GM12878 (cell line): ENCODE data around the gene GRB10. TPM values are rescaled to one million over a fixed set of nuclear protein-coding genes. Genes with fewer than 3 reads are reported as not detected.

Experiments
- ATAC-seq: fragments of 200-7000 bp; cut with Tn5 transposase; 3 replicates; pipeline ENCODE4 v1.9.1; 2020; ENCODE audit warnings: mild to moderate bottlenecking, moderate library complexity
- BruUV-seq: library from RNA; stranded (reverse); fragments of 400-500 nt; replicated peaks from 2 replicates; lab custom pipeline; 2021; lab: Mats Ljungman, UMichigan
- CTCF ChIA-PET: fragments of 300-600 bp; sonication (Branson Sonifier 250); formaldehyde crosslinking; extraction: SDS; loops from one replicate; lab custom pipeline; 2021; ENCODE audit warnings: inconsistent platforms; lab: Yijun Ruan, JAX
- POLR2A ChIA-PET: fragments of 350-600 bp; formaldehyde crosslinking; extraction: SDS; loops from one replicate; lab custom pipeline; 2021; ENCODE audit warnings: inconsistent platforms; lab: Charles Lee
- RAD21 ChIA-PET: fragments of 300-600 bp; sonication (Branson Sonifier 250); formaldehyde crosslinking; loops from one replicate; lab custom pipeline; 2023; ENCODE audit warnings: antibody characterized with exemption; ENCODE audit not compliant: unreplicated experiment; lab: Charles Lee
- SMC1A ChIA-PET: fragments of 300-600 bp; sonication (Branson Sonifier 250); formaldehyde crosslinking; loops from one replicate; lab custom pipeline; 2023; ENCODE audit not compliant: unreplicated experiment, uncharacterized antibody; lab: Charles Lee
- DNase-seq: peaks from one replicate; pipeline ENCODE4 v3.0.0-alpha.2; 2011; ENCODE audit warnings: low read depth, low spot score
- FAIRE-seq: peaks from 3 replicates; lab custom pipeline; 2011; peaks lifted over from hg19 to GRCh38; lab: Jason Lieb, UNC
- H2AFZ ChIP-seq: 2 replicates; pipeline ENCODE4 v1.6.0; 2011; ENCODE audit warnings: low read depth, low read length, control low read depth; ENCODE audit not compliant: control insufficient read depth
- H3K27ac ChIP-seq: 2 replicates; pipeline ENCODE4 v1.5.1; 2011; ENCODE audit warnings: control low read depth; ENCODE audit not compliant: control insufficient read depth, insufficient read depth
- H3K27me3 ChIP-seq, 2 experiments: replicated peaks in 1 of 2; 2 replicates each; pipeline versions ENCODE4 v1.6.0 to v1.6.1; 2011; ENCODE audit warnings: low read length in 1 of 2; ENCODE audit not compliant: control insufficient read depth in 2 of 2, insufficient read depth in 2 of 2
- H3K36me3 ChIP-seq, 2 experiments: 2 replicates each; pipeline ENCODE4 v1.5.1; 2011; ENCODE audit warnings: low read length in 1 of 2; ENCODE audit not compliant: control insufficient read depth in 2 of 2, insufficient read depth in 2 of 2
- H3K4me1 ChIP-seq: 2 replicates; pipeline ENCODE4 v1.6.1; 2011; ENCODE audit warnings: mild to moderate bottlenecking, low read length, moderate library complexity, mixed read lengths; ENCODE audit not compliant: control insufficient read depth, insufficient read depth
- H3K4me2 ChIP-seq: 2 replicates; pipeline ENCODE4 v1.6.0; 2011; ENCODE audit warnings: control low read depth; ENCODE audit not compliant: control insufficient read depth, insufficient read depth
- H3K4me3 ChIP-seq: fragments of 200-600 bp; sonication (generic); 2 replicates; pipeline ENCODE4 v1.5.1; 2016
- H3K79me2 ChIP-seq: 2 replicates; pipeline ENCODE4 v1.6.0; 2011; ENCODE audit warnings: low read length; ENCODE audit not compliant: control insufficient read depth, insufficient read depth
- H3K9ac ChIP-seq: 2 replicates; pipeline ENCODE4 v1.8.0; 2011; ENCODE audit warnings: low read length, control low read depth, mixed read lengths; ENCODE audit not compliant: control insufficient read depth, insufficient read depth
- H3K9me3 ChIP-seq: replicated peaks from 3 replicates; pipeline ENCODE4 v1.5.1; 2011; ENCODE audit warnings: mild to moderate bottlenecking, low read length; ENCODE audit not compliant: control insufficient read depth, insufficient read depth
- H4K20me1 ChIP-seq: 2 replicates; pipeline ENCODE4 v1.6.0; 2011; ENCODE audit not compliant: control insufficient read depth, insufficient read depth
- ASH2L ChIP-seq: fragments of 300-600, 200-600 bp; sonication (generic); IDR thresholded peaks from 2 replicates; pipeline ENCODE4 v1.6.1; 2017; ENCODE audit warnings: low read depth, mild to moderate bottlenecking, borderline replicate concordance
- BACH1 ChIP-seq: fragments of 450-650 bp; IDR thresholded peaks from 2 replicates; pipeline ENCODE4 v1.6.1; 2017; ENCODE audit warnings: mild to moderate bottlenecking, borderline replicate concordance
- GATAD2B ChIP-seq: fragments of 450-650 bp; conservative IDR thresholded peaks from 2 replicates; pipeline ENCODE4 v1.6.1; 2017; ENCODE audit warnings: low read depth, mild to moderate bottlenecking, moderate library complexity
- SMAD1 ChIP-seq: fragments of 450-650 bp; IDR thresholded peaks from 2 replicates; pipeline ENCODE4 v1.6.1; 2018; ENCODE audit warnings: mild to moderate bottlenecking, low read depth; ENCODE audit not compliant: partially characterized antibody
- ZBED1 ChIP-seq: IDR thresholded peaks from 2 replicates; pipeline ENCODE4 v1.6.1; 2016; ENCODE audit warnings: borderline replicate concordance
- ZNF622 ChIP-seq: fragments of 450-650 bp; IDR thresholded peaks from 2 replicates; pipeline ENCODE4 v1.6.1; 2017; ENCODE audit warnings: mild to moderate bottlenecking, inconsistent platforms
- WGBS: methylation state at CpG from one replicate; pipeline ENCODE4 v1.1.6; 2016; ENCODE audit warnings: low lambda C conversion rate; ENCODE audit not compliant: insufficient replicate concordance, insufficient coverage; ENCODE audit errors: missing lambda C conversion rate; 5-methylcytosine and 5-hydroxymethylcytosine counted together
- in situ Hi-C: fragments of 300-500 bp; cut with MboI; formaldehyde crosslinking; loops from 9 replicates; pipeline ENCODE4 v1.14.3; 2018; ENCODE audit warnings: mixed read lengths
- intact Hi-C: fragments of 100-400 bp; cut with micrococcal nuclease; formaldehyde crosslinking; loops from one replicate; pipeline ENCODE4 v1.14.2; 2022; ENCODE audit not compliant: unreplicated experiment
- polyA plus RNA-seq, 11 experiments: library from polyadenylated mRNA; depleted of rRNA in 4 of 11; unstranded in 6 of 11; stranded (reverse) in 5 of 11; fragments of >200 nt; fragmentation: Nextera tagmentation in 4 of 11; fragmentation: Illumina TruSeq in 1 of 11; extraction: Ambion mirVana in 4 of 11; extraction: Trizol in 1 of 11; gene quantifications; 1 replicate in 1 of 11; 2 replicates in 10 of 11; pipeline versions ENCODE4 v1.2.1 to v1.2.3, GENCODE V29; 2011 to 2016; ENCODE audit warnings: inconsistent platforms in 2 of 11, missing spikeins in 2 of 11, low read depth in 1 of 11
- total RNA-seq, 4 experiments: library from RNA; depleted of rRNA in 3 of 4; stranded (reverse); fragments of >200 nt in 3 of 4; fragmentation: Illumina TruSeq in 1 of 4; extraction: Trizol in 1 of 4; gene quantifications; 2 replicates each; pipeline versions ENCODE4 v1.2.1 to v1.2.3, GENCODE V29; 2013 to 2021
- TF ChIP-seq, protein P1 (sequence below): IDR thresholded peaks from 2 replicates; pipeline ENCODE4 v1.6.1; 2012; ENCODE audit warnings: improper control_type of control experiment, low read depth, low read length; ENCODE audit not compliant: insufficient replicate concordance

Gene GRB10
- total and polyA plus RNA-seq, 10 of the 15 experiments (the other 5 are each of a cell fraction or from before 2014, with no cell fraction given) = 0.04 to 0.33 TPM; not detected in 8

DNA sequence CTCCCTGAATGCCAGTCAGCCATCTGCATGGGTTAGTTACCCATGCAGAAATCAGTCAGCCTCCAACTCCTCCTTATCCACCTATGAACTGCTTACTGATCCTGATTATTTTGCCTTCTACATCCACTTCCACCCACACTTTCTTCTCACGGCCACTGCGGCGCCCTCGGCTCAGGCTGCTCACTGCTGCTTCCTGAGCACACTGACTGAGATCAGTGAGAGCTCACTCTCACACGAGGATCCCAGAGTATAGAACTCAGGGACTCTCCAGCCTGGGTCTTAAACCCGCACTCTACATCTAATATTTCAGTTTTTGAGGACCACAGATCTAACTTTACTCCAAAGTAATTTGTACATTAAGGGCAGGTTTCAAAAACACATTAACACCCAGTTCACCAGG, 64.4 kb downstream of the GRB10 start:
- BruUV-seq = no TSS peak
- in situ Hi-C loops = no loop called here
- no peak overlapping the region for H2AFZ ChIP-seq
- no peaks in the 10 kb centered on the region; a peak in 1 of 4 replicates for H3K27me3 ChIP-seq
- ChIA-PET RAD21 (no interaction called here), CTCF (no interaction called here), SMC1A (no interaction called here), POLR2A (no interaction called here)
- H4K20me1 ChIP-seq = no peaks in the 10 kb centered on the region
- 20% methylated on average over 6 of the region's 6 CpGs for WGBS
- intact Hi-C loops = no loop called here
- no peak for TF ChIP-seq SMAD1
- no peak for TF ChIP-seq ZNF622
- no peak for TF ChIP-seq ASH2L
- TF ChIP-seq ZBED1 = no peak
- TF ChIP-seq, protein P1, sequence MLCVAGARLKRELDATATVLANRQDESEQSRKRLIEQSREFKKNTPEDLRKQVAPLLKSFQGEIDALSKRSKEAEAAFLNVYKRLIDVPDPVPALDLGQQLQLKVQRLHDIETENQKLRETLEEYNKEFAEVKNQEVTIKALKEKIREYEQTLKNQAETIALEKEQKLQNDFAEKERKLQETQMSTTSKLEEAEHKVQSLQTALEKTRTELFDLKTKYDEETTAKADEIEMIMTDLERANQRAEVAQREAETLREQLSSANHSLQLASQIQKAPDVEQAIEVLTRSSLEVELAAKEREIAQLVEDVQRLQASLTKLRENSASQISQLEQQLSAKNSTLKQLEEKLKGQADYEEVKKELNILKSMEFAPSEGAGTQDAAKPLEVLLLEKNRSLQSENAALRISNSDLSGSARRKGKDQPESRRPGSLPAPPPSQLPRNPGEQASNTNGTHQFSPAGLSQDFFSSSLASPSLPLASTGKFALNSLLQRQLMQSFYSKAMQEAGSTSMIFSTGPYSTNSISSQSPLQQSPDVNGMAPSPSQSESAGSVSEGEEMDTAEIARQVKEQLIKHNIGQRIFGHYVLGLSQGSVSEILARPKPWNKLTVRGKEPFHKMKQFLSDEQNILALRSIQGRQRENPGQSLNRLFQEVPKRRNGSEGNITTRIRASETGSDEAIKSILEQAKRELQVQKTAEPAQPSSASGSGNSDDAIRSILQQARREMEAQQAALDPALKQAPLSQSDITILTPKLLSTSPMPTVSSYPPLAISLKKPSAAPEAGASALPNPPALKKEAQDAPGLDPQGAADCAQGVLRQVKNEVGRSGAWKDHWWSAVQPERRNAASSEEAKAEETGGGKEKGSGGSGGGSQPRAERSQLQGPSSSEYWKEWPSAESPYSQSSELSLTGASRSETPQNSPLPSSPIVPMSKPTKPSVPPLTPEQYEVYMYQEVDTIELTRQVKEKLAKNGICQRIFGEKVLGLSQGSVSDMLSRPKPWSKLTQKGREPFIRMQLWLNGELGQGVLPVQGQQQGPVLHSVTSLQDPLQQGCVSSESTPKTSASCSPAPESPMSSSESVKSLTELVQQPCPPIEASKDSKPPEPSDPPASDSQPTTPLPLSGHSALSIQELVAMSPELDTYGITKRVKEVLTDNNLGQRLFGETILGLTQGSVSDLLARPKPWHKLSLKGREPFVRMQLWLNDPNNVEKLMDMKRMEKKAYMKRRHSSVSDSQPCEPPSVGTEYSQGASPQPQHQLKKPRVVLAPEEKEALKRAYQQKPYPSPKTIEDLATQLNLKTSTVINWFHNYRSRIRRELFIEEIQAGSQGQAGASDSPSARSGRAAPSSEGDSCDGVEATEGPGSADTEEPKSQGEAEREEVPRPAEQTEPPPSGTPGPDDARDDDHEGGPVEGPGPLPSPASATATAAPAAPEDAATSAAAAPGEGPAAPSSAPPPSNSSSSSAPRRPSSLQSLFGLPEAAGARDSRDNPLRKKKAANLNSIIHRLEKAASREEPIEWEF = no peak
- no peak for TF ChIP-seq BACH1
- no peak for TF ChIP-seq GATAD2B
- no peak overlapping the region for H3K4me3 ChIP-seq
- no peak overlapping the region for H3K27ac ChIP-seq
- H3K4me2 ChIP-seq = no peak overlapping the region
- H3K36me3 ChIP-seq = no peaks in the 10 kb centered on the region
- ATAC-seq (no peak), DNase-seq (no peak), FAIRE-seq (no peak)
- no peak overlapping the region for H3K9ac ChIP-seq
- H3K4me1 ChIP-seq = no peaks in the 10 kb centered on the region
- no peaks in the 10 kb centered on the region for H3K9me3 ChIP-seq
- H3K79me2 ChIP-seq = no peaks in the 10 kb centered on the region
